Mesenchymal stem cell (in vitro differentiated cells and primary cell): ENCODE data around the gene HPCAL1.

Experiments
- DNase-seq: peaks from one replicate; pipeline ENCODE4 v3.0.0-alpha.2; 2013
- H2AFZ ChIP-seq: one replicate; pipeline ENCODE4 v1.6.1; 2013; ENCODE audit warnings: low read depth, mild to moderate bottlenecking, control low read depth, inconsistent platforms, low read length, moderate library complexity
- H2AK5ac ChIP-seq: 2 replicates; pipeline ENCODE4 v1.6.1; 2013; ENCODE audit warnings: low read length, moderate library complexity, mild to moderate bottlenecking, inconsistent platforms; ENCODE audit not compliant: severe bottlenecking
- H2BK120ac ChIP-seq: one replicate; pipeline ENCODE4 v1.6.1; 2013; ENCODE audit warnings: low read depth, mild to moderate bottlenecking, inconsistent platforms, low read length, moderate library complexity
- H2BK12ac ChIP-seq, 2 experiments: one replicate each; pipeline ENCODE4 v1.6.1; 2013; ENCODE audit warnings: inconsistent platforms in 2 of 2, low read length in 2 of 2, mild to moderate bottlenecking in 2 of 2, moderate library complexity in 2 of 2, control low read depth in 1 of 2
- H2BK15ac ChIP-seq: one replicate; pipeline ENCODE4 v1.6.1; 2013; ENCODE audit warnings: mild to moderate bottlenecking, low read depth, inconsistent platforms; ENCODE audit not compliant: poor library complexity, severe bottlenecking
- H2BK5ac ChIP-seq: 2 replicates; pipeline ENCODE4 v1.6.1; 2013; ENCODE audit warnings: low read depth, mild to moderate bottlenecking, low read length, control low read depth, inconsistent platforms; ENCODE audit not compliant: poor library complexity, severe bottlenecking
- H3K14ac ChIP-seq, 2 experiments: one replicate each; pipeline ENCODE4 v1.6.1; 2013; ENCODE audit warnings: inconsistent platforms in 2 of 2, low read length in 2 of 2, control low read depth in 1 of 2, mild to moderate bottlenecking in 1 of 2, moderate library complexity in 1 of 2
- H3K18ac ChIP-seq, 2 experiments: one replicate each; pipeline ENCODE4 v1.6.1; 2013; ENCODE audit warnings: inconsistent platforms in 2 of 2, low read length in 2 of 2, control low read depth in 1 of 2, low read depth in 1 of 2, mild to moderate bottlenecking in 1 of 2
- H3K23ac ChIP-seq, 2 experiments: one replicate each; pipeline ENCODE4 v1.6.1; 2013; ENCODE audit warnings: inconsistent platforms in 2 of 2, low read length in 2 of 2, mild to moderate bottlenecking in 2 of 2, moderate library complexity in 2 of 2, control low read depth in 1 of 2
- H3K27ac ChIP-seq: 2 replicates; pipeline ENCODE4 v1.5.1; 2013; ENCODE audit warnings: mild to moderate bottlenecking, moderate library complexity, low read length, control low read depth, inconsistent platforms; ENCODE audit not compliant: poor library complexity, severe bottlenecking
- H3K27me3 ChIP-seq, 2 experiments: 2 replicates each; pipeline versions ENCODE4 v1.6.1 to v1.7.0; 2013; ENCODE audit warnings: low read length in 2 of 2, mild to moderate bottlenecking in 2 of 2, moderate library complexity in 2 of 2, control low read depth in 1 of 2, inconsistent platforms in 1 of 2; ENCODE audit not compliant: control insufficient read depth in 1 of 2, insufficient read depth in 1 of 2
- H3K36me3 ChIP-seq, 2 experiments: 2 replicates each; pipeline versions ENCODE4 v1.6.1 to v1.7.0; 2013; ENCODE audit warnings: low read length in 2 of 2, control low read depth in 1 of 2, inconsistent platforms in 1 of 2, low read depth in 1 of 2, mild to moderate bottlenecking in 1 of 2; ENCODE audit not compliant: insufficient read depth in 2 of 2, control insufficient read depth in 1 of 2
- H3K4ac ChIP-seq, 2 experiments: one replicate each; pipeline ENCODE4 v1.6.1; 2013; ENCODE audit warnings: inconsistent platforms in 2 of 2, low read length in 2 of 2, mild to moderate bottlenecking in 2 of 2, moderate library complexity in 2 of 2, control low read depth in 1 of 2, low read depth in 1 of 2
- H3K4me1 ChIP-seq: 2 replicates; pipeline ENCODE4 v1.6.1; 2013; ENCODE audit warnings: low read depth, low read length, control low read depth; ENCODE audit not compliant: control insufficient read depth, insufficient read depth
- H3K4me2 ChIP-seq: 2 replicates; pipeline ENCODE4 v1.6.1; 2013; ENCODE audit warnings: low read length, mild to moderate bottlenecking, inconsistent platforms; ENCODE audit not compliant: poor library complexity, severe bottlenecking
- H3K4me3 ChIP-seq, 2 experiments: 2 replicates each; pipeline versions ENCODE4 v1.5.1 to v1.7.0; 2013; ENCODE audit warnings: low read length in 2 of 2, mild to moderate bottlenecking in 2 of 2, control low read depth in 1 of 2, low read depth in 1 of 2; ENCODE audit not compliant: insufficient read depth in 1 of 2
- H3K79me1 ChIP-seq: replicated peaks from 2 replicates; pipeline ENCODE4 v1.6.1; 2013; ENCODE audit warnings: mild to moderate bottlenecking, control low read depth, low read length, inconsistent platforms; ENCODE audit not compliant: poor library complexity, severe bottlenecking
- H3K9ac ChIP-seq: 2 replicates; pipeline ENCODE4 v1.7.0; 2013; ENCODE audit warnings: mild to moderate bottlenecking, low read length, moderate library complexity
- H3K9me3 ChIP-seq: 2 replicates; pipeline ENCODE4 v1.7.0; 2013; ENCODE audit warnings: mild to moderate bottlenecking, low read length; ENCODE audit not compliant: control insufficient read depth
- H4K8ac ChIP-seq: one replicate; pipeline ENCODE4 v1.6.1; 2013; ENCODE audit warnings: inconsistent platforms, mild to moderate bottlenecking, low read length, moderate library complexity
- H4K91ac ChIP-seq: one replicate; pipeline ENCODE4 v1.6.1; 2013; ENCODE audit warnings: mild to moderate bottlenecking, low read length, inconsistent platforms
- WGBS: methylation state at CpG from one replicate; pipeline ENCODE4 v1.1.7; 2013; ENCODE audit warnings: mixed read lengths; 5-methylcytosine and 5-hydroxymethylcytosine counted together

Gene HPCAL1

DNA sequence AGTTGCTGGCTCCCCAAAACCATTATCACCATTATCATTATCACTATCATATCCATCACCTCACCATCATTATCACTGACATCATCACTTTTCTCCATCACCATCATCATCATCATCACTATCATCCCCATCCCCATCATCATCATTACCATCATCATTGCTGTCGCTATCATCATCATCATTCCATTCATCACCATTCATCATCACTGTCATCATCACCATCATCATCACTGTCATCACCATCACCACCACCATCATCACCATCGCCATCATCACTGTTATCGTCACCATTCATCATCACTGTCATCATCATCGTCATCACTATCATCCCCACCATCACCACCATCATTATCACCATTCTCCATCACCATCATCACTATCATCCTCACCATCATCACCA lies 9.0 kb downstream of the HPCAL1 start:
- no peaks in the 10 kb centered on the region for H3K4me1 ChIP-seq
- H2BK5ac ChIP-seq = no peak overlapping the region
- H3K4me2 ChIP-seq = no peak overlapping the region
- H3K4ac ChIP-seq = no peak overlapping the region
- H4K91ac ChIP-seq = no peak overlapping the region
- WGBS = 95% methylated on average over 4 of the region's 4 CpGs
- peaks cover 27% of the 10 kb centered on the region for H3K79me1 ChIP-seq
- no peak overlapping the region for H2BK120ac ChIP-seq
- no peak overlapping the region for H2AFZ ChIP-seq
- DNase-seq = no peak
- H2BK15ac ChIP-seq = no peak overlapping the region
- H3K27ac ChIP-seq = no peak overlapping the region
- no peaks in the 10 kb centered on the region for H3K9me3 ChIP-seq
- peaks cover 4 to 12% of the 10 kb centered on the region in 2 experiments for H3K36me3 ChIP-seq
- no peak overlapping the region for H2BK12ac ChIP-seq
- H4K8ac ChIP-seq = no peak overlapping the region
- H3K23ac ChIP-seq = no peak overlapping the region
- H3K27me3 ChIP-seq = no peaks in the 10 kb centered on the region
- no peak overlapping the region for H3K14ac ChIP-seq
- no peak overlapping the region for H3K18ac ChIP-seq
- H2AK5ac ChIP-seq = no peak overlapping the region
- no peak overlapping the region for H3K4me3 ChIP-seq
- H3K9ac ChIP-seq = no peak overlapping the region

DNA sequence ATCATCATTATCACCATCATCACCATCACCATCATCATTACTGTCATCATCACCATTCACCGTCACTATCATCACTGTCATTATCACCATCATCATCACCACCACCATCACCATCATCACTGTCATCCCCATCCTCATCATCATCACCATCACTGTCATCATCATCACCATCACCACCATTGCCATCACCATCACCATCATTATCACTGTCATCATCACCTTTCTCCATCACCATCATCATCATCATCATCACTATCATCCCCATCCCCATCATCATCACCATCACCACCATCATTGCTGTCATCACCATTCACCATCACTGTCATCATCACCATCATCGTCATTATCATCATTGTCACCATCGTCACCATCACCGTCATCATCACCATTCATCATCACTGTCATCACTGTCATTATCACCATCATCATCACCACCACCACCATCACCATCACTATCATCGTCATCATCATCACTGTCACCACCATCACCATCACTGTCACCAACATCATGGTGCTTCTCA lies 9.8 kb downstream of the HPCAL1 start:
- Histone ChIP-seq H2BK120ac (no peak overlapping the region), H3K9me3 (no peaks in the 10 kb centered on the region)

DNA sequence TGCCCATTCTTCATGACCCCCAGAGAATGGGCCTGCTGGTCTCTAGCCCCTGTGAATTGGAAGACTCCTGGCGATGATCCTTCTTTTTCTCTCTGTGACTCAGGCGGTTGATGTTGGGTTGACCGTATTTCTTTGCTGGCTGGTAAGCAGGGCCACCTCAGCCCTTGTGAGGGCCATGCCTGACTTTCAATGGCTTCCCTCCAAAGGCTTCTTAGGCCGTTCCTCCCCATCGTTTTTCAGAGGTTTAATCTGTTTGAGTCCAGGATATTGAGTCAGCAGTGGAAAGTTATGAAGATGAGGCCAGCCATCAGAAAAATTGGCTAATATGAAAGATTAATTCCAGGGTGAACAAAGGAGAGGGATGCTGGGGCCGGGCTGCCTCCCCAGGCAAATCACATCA lies 13.6 kb downstream of the HPCAL1 start:
- Histone ChIP-seq H3K14ac (no peak overlapping the region), H2BK5ac (no peak overlapping the region), H3K23ac (no peak overlapping the region), H2AK5ac (no peak overlapping the region), H2BK120ac (no peak overlapping the region), H3K4ac (no peak overlapping the region), H3K36me3 (peaks cover 4 to 12% of the 10 kb centered on the region in 2 experiments), H2BK15ac (no peak overlapping the region), H3K9me3 (peaks cover 5% of the 10 kb centered on the region), H3K27ac (no peak overlapping the region), H3K4me3 (no peak overlapping the region), H3K9ac (peak overlapping the region; percentile 43), H4K8ac (no peak overlapping the region), H2AFZ (no peak overlapping the region), H2BK12ac (no peak overlapping the region), H4K91ac (no peak overlapping the region), H3K79me1 (peaks cover 22% of the 10 kb centered on the region), H3K18ac (no peak overlapping the region), H3K4me2 (no peak overlapping the region), H3K4me1 (no peaks in the 10 kb centered on the region), H3K27me3 (no peaks in the 10 kb centered on the region)
- no peak for DNase-seq
- 92% methylated on average over 6 of the region's 6 CpGs for WGBS

More for the DNA sequence above, 9.8 kb downstream of the HPCAL1 start:
- H3K27ac ChIP-seq = no peak overlapping the region
- H3K23ac ChIP-seq = no peak overlapping the region
- no peak overlapping the region for H2BK5ac ChIP-seq
- no peak overlapping the region for H2BK15ac ChIP-seq
- H3K79me1 ChIP-seq = peaks cover 23% of the 10 kb centered on the region
- H3K36me3 ChIP-seq = peaks cover 4 to 12% of the 10 kb centered on the region in 2 experiments
- H3K9ac ChIP-seq = no peak overlapping the region
- WGBS = 96% methylated on average over 5 of the region's 5 CpGs
- no peak for DNase-seq
- no peaks in the 10 kb centered on the region for H3K27me3 ChIP-seq
- H2AK5ac ChIP-seq = no peak overlapping the region
- H3K4me3 ChIP-seq = no peak overlapping the region
- no peak overlapping the region for H3K14ac ChIP-seq
- H3K4ac ChIP-seq = no peak overlapping the region
- no peak overlapping the region for H3K18ac ChIP-seq
- H2AFZ ChIP-seq = no peak overlapping the region
- H2BK12ac ChIP-seq = no peak overlapping the region
- H3K4me2 ChIP-seq = no peak overlapping the region
- H3K4me1 ChIP-seq = no peaks in the 10 kb centered on the region
- H4K91ac ChIP-seq = no peak overlapping the region
- H4K8ac ChIP-seq = no peak overlapping the region

DNA sequence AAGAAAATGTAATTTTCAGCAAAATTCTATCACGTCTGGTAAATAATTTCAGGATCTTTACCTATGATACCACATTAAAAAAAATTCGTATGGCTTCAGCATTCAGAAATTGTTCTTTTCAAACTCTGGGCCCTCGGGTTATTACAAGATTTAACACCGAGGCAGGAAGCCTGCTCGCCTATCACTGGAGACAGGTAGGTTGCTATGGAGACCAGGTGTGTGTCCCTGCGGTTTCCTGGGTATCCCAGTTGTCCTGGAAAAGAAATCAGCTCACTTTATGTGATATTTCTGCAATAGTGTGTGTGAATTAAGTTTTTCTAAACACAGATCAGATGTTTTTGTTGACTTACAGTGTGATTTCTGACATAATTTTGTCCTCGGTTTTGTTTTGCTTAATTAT lies 14.2 kb downstream of the HPCAL1 start:
- Histone ChIP-seq H3K4me1 (no peaks in the 10 kb centered on the region), H2AK5ac (no peak overlapping the region), H3K23ac (no peak overlapping the region), H2BK12ac (no peak overlapping the region), H3K4me3 (no peak overlapping the region), H3K9ac (peak overlapping the region; percentile 43), H3K27me3 (no peaks in the 10 kb centered on the region), H2AFZ (no peak overlapping the region), H2BK5ac (no peak overlapping the region), H3K14ac (no peak overlapping the region), H4K91ac (no peak overlapping the region), H3K27ac (no peak overlapping the region), H3K79me1 (peaks cover 22% of the 10 kb centered on the region), H4K8ac (no peak overlapping the region), H3K4ac (no peak overlapping the region), H3K36me3 (peaks cover 4 to 10% of the 10 kb centered on the region in 2 experiments), H3K4me2 (no peak overlapping the region), H3K9me3 (peaks cover 5% of the 10 kb centered on the region), H3K18ac (no peak overlapping the region), H2BK120ac (no peak overlapping the region), H2BK15ac (no peak overlapping the region)
- no peak for DNase-seq
- WGBS = 84% methylated on average over 6 of the region's 7 CpGs
